DND-41 (cell line): ENCODE results near the gene PCDHGA10.
"Not testable (repeated sequence)": the region's sequence is repeated elsewhere in the genome, so short reads cannot be mapped to it uniquely, and the experiment has no call there.

Experiments used
- ATAC-seq: fragments of 200-7000 bp; cut with Tn5 transposase; 3 replicates; pipeline ENCODE4 v1.9.1; 2021; ENCODE audit warnings: low read depth; ENCODE audit not compliant: insufficient read depth
- DNase-seq: peaks from one replicate; pipeline ENCODE4 v3.0.0-alpha.2; 2020
- H2AFZ ChIP-seq: 2 replicates; pipeline ENCODE4 v1.6.0; 2012; ENCODE audit warnings: low read depth, low read length
- H3K27ac ChIP-seq: 2 replicates; pipeline ENCODE4 v1.5.1; 2012; ENCODE audit warnings: low read length, inconsistent platforms
- H3K27me3 ChIP-seq: fragments of 200-600 bp; sonication (generic); 2 replicates; pipeline ENCODE4 v1.6.0; 2012; ENCODE audit warnings: low read length, mild to moderate bottlenecking, inconsistent platforms; ENCODE audit not compliant: insufficient read depth, poor library complexity
- H3K36me3 ChIP-seq: 2 replicates; pipeline ENCODE4 v1.5.1; 2012; ENCODE audit warnings: low read length, inconsistent platforms; ENCODE audit not compliant: insufficient read depth
- H3K4me1 ChIP-seq: 2 replicates; pipeline ENCODE4 v1.5.1; 2012; ENCODE audit warnings: mild to moderate bottlenecking, low read length; ENCODE audit not compliant: insufficient read depth
- H3K4me2 ChIP-seq: 2 replicates; pipeline ENCODE4 v1.6.0; 2012; ENCODE audit warnings: mild to moderate bottlenecking, moderate library complexity, low read length, inconsistent platforms; ENCODE audit not compliant: insufficient read depth
- H3K4me3 ChIP-seq, 2 experiments: fragments of 200-600 bp in 1 of 2; shearing (Covaris generic) in 1 of 2; 2 replicates each; pipeline ENCODE4 v1.5.1; 2012 to 2016; ENCODE audit warnings: inconsistent platforms in 2 of 2, low read length in 2 of 2, mild to moderate bottlenecking in 2 of 2, low read depth in 1 of 2, moderate library complexity in 1 of 2
- H3K79me2 ChIP-seq: 2 replicates; pipeline ENCODE4 v1.6.0; 2012; ENCODE audit warnings: low read length, inconsistent platforms; ENCODE audit not compliant: insufficient read depth
- H3K9ac ChIP-seq: 2 replicates; pipeline ENCODE4 v1.6.0; 2012; ENCODE audit warnings: low read depth, mild to moderate bottlenecking, inconsistent platforms, low read length, moderate library complexity
- H3K9me3 ChIP-seq: 2 replicates; pipeline ENCODE4 v1.5.1; 2012; ENCODE audit warnings: low read length, moderate library complexity, mild to moderate bottlenecking, inconsistent platforms; ENCODE audit not compliant: insufficient read depth, severe bottlenecking
- H4K20me1 ChIP-seq: 2 replicates; pipeline ENCODE4 v1.6.0; 2012; ENCODE audit warnings: low read length; ENCODE audit not compliant: insufficient read depth
- CTCF ChIP-seq: IDR thresholded peaks from 2 replicates; pipeline ENCODE4 v1.5.1; 2012; ENCODE audit warnings: borderline replicate concordance, low read length, moderate library complexity, mild to moderate bottlenecking; ENCODE audit not compliant: poor library complexity, severe bottlenecking; ENCODE audit errors: extremely low read depth
- EZH2 ChIP-seq: IDR thresholded peaks from 3 replicates; pipeline ENCODE4 v1.6.1; 2012; ENCODE audit warnings: borderline replicate concordance, low read depth, mild to moderate bottlenecking, moderate library complexity, low read length, inconsistent platforms; ENCODE audit not compliant: severe bottlenecking

Gene PCDHGA10

GRCh38 chr5:141411575-141411974 is 1.2 kb upstream of the PCDHGA10 start:
- DNase-seq (no peak), ATAC-seq (peak; percentile 56; the same call in 2 of the 3 replicates)
- Histone ChIP-seq H3K79me2 (no peaks in the 10 kb centered on the region), H3K4me1 (no peaks in the 10 kb centered on the region), H3K27ac (no peak overlapping the region), H3K4me2 (no peak overlapping the region), H3K27me3 (no peaks in the 10 kb centered on the region), H3K36me3 (no peaks in the 10 kb centered on the region), H3K9ac (no peak overlapping the region), H2AFZ (no peak overlapping the region), H3K9me3 (no peaks in the 10 kb centered on the region), H4K20me1 (no peaks in the 10 kb centered on the region), H3K4me3 (no peak overlapping the region)
- no peak for TF ChIP-seq EZH2
- no peak for TF ChIP-seq CTCF

DNA sequence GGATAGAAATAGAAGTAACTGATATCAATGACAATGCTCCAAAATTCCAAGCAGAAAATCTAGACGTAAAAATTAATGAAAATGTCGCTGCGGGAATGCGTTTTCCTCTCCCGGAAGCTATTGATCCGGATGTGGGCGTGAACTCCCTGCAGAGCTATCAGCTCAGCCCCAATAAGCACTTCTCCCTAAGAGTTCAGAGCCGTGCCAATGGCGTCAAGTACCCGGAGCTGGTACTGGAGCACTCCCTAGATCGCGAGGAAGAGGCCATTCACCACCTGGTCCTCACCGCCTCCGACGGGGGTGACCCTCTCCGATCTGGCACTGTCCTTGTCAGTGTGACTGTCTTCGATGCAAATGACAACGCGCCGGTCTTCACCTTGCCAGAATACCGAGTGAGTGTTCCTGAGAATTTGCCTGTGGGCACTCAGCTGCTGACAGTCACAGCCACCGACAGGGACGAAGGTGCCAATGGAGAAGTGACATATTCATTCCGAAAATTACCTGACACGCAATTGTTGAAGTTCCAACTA is 818 bp downstream of the PCDHGA10 start:
- H3K79me2 ChIP-seq, result no peaks in the 10 kb centered on the region
- H3K9me3 ChIP-seq, result no peaks in the 10 kb centered on the region
- no peaks in the 10 kb centered on the region for H3K4me1 ChIP-seq
- DNase-seq (no peak), ATAC-seq (no peak)
- no peaks in the 10 kb centered on the region for H4K20me1 ChIP-seq
- no peak overlapping the region for H3K4me3 ChIP-seq
- H2AFZ ChIP-seq, result no peak overlapping the region
- no peak overlapping the region for H3K4me2 ChIP-seq
- no peaks in the 10 kb centered on the region for H3K36me3 ChIP-seq
- H3K27me3 ChIP-seq, result no peaks in the 10 kb centered on the region
- H3K27ac ChIP-seq, result no peak overlapping the region
- TF ChIP-seq CTCF (no peak), EZH2 (no peak)
- no peak overlapping the region for H3K9ac ChIP-seq

DNA sequence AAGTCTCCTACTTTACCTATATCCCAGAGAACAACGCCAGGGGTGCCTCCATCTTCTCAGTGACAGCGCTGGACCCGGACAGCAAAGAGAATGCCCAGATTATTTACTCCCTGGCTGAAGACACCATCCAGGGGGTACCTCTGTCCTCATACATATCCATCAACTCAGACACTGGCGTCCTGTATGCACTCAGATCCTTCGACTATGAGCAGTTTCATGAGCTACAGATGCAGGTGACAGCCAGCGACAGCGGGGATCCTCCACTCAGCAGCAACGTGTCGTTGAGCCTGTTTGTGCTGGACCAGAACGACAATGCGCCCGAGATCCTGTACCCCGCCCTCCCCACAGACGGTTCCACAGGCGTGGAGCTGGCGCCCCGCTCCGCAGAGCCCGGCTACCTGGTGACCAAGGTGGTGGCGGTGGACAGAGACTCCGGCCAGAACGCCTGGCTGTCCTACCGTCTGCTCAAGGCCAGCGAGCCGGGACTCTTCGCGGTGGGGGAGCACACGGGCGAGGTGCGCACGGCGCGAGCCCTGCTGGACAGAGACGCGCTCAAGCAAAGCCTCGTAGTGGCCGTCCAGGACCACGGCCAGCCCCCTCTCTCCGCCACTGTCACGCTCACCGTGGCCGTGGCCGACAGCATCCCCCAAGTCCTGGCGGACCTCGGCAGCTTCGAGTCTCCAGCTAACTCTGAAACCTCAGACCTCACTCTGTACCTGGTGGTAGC is 1.9 kb downstream of the PCDHGA10 start:
- not testable (repeated sequence) for H4K20me1 ChIP-seq, H3K4me3 ChIP-seq, DNase-seq, H3K27ac ChIP-seq, H3K9me3 ChIP-seq, H3K79me2 ChIP-seq, H3K9ac ChIP-seq, H2AFZ ChIP-seq, H3K36me3 ChIP-seq, H3K4me1 ChIP-seq, H3K4me2 ChIP-seq, ATAC-seq, H3K27me3 ChIP-seq

DNA sequence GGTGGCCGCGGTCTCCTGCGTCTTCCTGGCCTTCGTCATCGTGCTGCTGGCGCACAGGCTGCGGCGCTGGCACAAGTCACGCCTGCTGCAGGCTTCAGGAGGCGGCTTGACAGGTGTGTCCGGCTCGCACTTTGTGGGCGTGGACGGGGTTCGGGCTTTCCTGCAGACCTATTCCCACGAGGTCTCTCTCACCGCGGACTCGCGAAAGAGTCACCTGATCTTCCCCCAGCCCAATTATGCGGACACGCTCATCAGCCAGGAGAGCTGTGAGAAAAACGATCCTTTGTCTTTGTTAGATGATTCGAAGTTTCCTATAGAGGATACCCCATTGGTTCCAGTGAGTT is 2.5 kb downstream of the PCDHGA10 start:
- H3K9ac ChIP-seq, H2AFZ ChIP-seq, H3K79me2 ChIP-seq, DNase-seq, ATAC-seq, H3K9me3 ChIP-seq, H3K4me1 ChIP-seq, H3K4me3 ChIP-seq, H3K27me3 ChIP-seq, H3K4me2 ChIP-seq, H3K27ac ChIP-seq, H4K20me1 ChIP-seq, H3K36me3 ChIP-seq: not testable (repeated sequence)
